G401 (cell line): ENCODE results near the gene CCDC141. TPM values are rescaled to one million over a fixed set of nuclear protein-coding genes. Genes with fewer than 3 reads are reported as not detected.
"Not testable (repeated sequence)": the region's sequence is repeated elsewhere in the genome, so short reads cannot be mapped to it uniquely, and the experiment has no call there.

Experiments
- DNase-seq: peaks from one replicate; pipeline ENCODE4 v3.0.0-alpha.2; 2015; ENCODE audit warnings: low spot score
- in situ Hi-C: cut with HindIII; loops from 2 replicates; pipeline ENCODE4 v1.10.0; 2016; ENCODE audit warnings: low sequenced_read_pairs, mixed read lengths
- total RNA-seq: library from RNA; depleted of rRNA; stranded (reverse); fragments of >200 nt; shearing (Covaris generic); gene quantifications from 2 replicates; pipeline ENCODE4 v1.2.3, GENCODE V29; 2014; rRNA removed

CCDC141 gene, protein sequence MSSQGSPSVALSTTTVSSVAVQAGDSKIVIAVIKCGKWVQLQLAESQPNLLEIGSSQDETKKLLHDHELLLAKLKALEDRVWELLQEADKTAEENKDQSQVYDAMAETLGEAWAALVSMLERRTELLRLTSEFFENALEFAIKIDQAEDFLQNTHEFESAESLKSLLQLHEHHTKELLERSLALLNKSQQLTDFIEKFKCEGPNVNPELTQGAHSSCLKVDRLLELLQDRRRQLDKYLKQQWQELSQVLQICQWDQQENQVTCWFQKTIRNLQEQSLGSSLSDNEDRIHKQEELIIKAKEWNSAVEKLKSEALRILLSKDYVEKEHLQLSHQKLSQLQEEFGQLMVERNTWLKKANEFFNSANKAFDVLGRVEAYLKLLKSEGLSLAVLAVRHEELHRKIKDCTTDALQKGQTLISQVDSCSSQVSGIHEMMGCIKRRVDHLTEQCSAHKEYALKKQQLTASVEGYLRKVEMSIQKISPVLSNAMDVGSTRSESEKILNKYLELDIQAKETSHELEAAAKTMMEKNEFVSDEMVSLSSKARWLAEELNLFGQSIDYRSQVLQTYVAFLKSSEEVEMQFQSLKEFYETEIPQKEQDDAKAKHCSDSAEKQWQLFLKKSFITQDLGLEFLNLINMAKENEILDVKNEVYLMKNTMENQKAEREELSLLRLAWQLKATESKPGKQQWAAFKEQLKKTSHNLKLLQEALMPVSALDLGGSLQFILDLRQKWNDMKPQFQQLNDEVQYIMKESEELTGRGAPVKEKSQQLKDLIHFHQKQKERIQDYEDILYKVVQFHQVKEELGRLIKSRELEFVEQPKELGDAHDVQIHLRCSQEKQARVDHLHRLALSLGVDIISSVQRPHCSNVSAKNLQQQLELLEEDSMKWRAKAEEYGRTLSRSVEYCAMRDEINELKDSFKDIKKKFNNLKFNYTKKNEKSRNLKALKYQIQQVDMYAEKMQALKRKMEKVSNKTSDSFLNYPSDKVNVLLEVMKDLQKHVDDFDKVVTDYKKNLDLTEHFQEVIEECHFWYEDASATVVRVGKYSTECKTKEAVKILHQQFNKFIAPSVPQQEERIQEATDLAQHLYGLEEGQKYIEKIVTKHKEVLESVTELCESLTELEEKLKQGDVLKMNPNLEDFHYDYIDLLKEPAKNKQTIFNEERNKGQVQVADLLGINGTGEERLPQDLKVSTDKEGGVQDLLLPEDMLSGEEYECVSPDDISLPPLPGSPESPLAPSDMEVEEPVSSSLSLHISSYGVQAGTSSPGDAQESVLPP (N-terminal part only)
- total RNA-seq = 0.20 and 1.2 TPM in 2 replicates

DNA sequence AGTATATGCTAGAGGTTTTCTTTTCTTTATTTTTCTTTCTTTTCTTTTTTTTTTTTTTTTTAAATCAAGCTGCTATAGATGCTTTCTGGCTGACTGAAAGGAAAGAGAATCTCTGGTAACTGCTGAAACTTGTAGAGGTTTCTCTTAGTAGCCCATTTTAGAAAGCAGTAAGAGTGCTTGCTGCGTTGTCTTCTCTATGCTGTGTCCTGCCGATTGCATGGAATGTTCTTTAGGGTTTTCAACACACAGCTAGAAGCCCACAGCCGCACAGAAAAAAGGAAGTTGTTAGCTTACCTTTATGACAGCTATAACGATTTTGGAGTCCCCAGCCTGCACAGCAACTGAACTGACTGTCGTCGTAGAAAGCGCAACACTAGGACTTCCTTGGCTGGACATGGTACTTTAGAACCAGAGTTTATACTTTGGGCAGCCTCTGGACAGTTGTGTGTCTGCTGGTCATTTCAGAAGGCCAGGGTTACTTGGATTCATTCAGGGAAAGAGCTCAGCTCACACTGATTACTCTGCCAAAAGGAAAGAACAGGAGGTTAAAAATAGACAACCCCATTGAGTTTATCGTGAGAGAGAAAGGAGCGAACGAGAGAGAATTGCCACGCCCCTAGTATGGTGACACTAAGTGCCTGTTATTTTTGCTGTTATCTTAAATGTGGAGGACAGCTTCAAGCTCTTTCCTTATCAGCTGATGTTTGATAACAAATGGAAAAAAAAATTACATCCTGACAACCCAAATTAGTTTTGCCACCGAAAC is at the start of gene CCDC141:
Gene CCDC141 (minus strand): TSS at position 592 of the 766 bp plus-strand sequence. CDS start 196 bp downstream, at position 396.
- in situ Hi-C loops = no loop called here
- DNase-seq = no peak

DNA sequence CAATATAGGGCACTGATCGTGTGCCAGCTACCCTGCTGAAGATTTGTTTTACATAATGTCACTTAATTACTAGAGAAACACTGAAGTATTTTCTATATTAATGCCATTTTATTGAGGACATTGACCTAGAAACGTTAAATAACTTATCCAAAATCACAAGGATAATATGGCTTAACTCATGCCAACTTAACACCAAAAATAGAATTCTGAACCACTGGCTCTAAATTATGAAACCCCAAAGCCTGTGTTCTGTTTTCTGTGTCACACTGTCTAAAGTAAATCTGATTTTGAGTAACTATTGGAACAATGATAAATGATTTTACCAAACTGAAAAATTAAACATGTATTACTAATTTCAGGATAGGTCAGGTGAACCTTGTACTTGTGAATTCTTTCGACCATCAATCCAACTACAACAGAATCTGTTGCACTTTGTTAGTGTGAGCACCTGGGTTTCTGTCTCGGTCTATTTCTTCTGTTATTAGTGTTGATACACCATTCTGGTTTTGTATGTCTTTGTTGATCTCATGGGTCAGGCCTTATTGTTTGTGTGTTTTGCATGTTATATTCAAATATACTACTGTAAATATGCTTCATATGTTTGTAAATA is 48.2 kb upstream of the CCDC141 start:
- in situ Hi-C loops = no loop called here
- DNase-seq = no peak

DNA sequence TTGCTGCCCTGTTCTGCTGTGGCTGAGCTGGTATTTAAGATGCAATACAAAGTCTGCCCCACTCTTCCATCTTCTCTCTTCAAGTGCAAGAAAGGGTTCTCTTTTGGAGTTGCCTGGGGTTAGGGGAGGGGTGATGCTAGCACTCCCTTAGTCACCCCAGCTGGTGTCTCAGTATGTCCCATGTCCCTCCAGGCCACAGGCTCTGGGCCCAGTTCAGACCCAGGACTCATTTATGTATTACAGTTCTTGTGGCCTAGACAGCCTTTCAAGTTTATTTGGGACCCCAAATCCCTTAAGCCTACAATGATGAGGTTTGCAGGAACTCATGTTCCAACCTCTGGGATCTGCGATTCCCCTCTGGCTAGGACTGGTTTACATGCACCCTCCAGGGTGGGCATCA is 47.2 kb upstream of the CCDC141 start:
- in situ Hi-C loops = no loop called here
- no peak for DNase-seq

DNA sequence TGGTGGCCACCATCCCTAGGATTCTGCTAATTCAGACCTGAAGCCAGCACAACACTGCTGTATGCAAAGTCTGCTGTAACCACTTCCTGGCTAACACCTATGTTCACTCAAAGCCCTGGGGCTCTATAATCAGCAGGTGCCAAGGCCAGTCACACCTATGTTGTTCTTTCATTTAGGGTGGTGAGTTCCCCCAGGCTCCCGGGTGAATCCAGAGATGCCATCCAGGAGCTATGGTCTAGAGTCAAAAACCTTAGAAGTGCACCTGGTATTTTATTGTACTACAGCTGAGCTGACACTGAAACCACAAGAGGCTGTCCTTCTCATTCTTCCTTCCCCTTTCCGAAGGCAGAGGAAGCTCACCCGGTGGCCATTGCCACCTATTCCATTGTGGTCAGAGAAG is 46.2 kb upstream of the CCDC141 start:
- in situ Hi-C loops = no loop called here

DNA sequence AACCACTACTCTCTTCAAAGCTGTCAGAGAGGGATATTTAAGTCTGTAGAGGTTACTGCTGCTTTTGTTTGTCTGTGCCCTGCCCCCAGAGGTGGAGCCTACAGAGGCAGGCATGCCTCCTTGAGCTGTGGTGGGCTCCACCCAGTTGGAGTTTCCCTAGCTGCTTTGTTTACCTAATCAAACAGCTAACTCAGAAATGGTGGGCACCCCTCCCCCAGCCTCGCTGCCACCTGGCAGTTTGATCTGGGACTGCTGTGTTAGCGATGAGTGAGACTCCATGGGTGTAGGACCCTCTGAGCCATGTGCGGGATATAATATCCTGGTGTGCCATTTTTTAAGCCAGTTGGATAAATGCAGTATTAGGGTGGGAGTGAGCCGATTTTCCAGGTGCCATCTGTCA is 43.0 kb upstream of the CCDC141 start:
- in situ Hi-C loops, DNase-seq: not testable (repeated sequence)

More for the DNA sequence above, 46.2 kb upstream of the CCDC141 start:
- no peak for DNase-seq

DNA sequence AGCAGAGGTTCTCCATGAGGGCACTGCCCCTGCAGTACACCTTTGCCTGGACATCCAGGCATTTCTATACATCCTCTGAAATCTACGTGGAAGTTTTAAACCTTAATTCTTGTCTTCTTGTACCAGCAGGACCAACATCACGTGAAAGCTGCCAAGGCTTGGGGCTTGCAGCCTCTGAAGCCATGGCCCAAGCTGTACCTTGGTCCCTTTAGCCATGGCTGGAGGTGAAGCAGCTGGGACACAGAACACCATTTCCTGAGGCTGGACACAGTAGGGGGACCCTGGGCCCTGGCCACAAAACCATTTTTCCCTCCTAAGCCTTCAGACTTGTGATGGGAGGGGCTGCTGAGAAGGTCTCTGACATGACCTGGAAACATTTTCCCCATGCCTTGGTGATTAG is 32.8 kb upstream of the CCDC141 start:
- no peak for DNase-seq
- in situ Hi-C loops = no loop called here

DNA sequence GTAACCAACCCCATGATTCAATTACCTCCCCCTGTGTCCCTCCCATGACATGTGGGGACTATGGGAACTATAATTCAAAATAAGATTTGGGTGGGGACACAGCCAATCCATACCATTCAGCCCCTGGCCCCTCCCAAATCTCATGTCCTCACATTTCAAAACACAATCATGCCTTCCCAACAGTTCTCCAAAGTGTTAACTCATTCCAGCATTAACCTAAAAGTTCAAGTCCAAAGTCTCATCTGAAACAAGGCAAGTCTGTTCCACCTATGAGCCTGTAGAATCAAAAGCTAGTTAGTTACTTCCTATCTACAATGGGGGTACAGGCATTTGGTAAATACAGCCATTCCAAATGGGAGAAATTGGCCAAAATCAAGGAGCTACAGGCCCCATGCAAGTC is 32.0 kb upstream of the CCDC141 start:
- in situ Hi-C loops = no loop called here
- DNase-seq = no peak

DNA sequence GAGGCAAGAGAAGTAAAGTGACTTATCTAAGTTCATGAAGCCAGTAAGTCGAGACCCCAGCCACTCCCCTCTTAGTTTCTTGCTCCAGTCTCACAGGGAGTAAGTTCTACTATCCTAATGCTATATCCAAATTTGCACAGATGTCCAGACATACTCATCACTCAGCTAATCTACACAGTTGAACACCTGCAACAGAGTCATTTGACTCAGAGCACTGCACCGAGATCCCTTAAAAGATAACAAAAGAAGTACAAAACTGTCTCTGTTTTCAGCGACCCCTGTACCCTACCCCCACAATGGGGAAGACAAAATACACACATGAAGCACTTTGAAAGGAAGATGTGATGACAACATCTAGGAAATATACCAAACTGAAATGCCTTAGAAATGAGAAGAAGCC is 22.6 kb upstream of the CCDC141 start:
- DNase-seq = no peak
- in situ Hi-C loops = no loop called here

DNA sequence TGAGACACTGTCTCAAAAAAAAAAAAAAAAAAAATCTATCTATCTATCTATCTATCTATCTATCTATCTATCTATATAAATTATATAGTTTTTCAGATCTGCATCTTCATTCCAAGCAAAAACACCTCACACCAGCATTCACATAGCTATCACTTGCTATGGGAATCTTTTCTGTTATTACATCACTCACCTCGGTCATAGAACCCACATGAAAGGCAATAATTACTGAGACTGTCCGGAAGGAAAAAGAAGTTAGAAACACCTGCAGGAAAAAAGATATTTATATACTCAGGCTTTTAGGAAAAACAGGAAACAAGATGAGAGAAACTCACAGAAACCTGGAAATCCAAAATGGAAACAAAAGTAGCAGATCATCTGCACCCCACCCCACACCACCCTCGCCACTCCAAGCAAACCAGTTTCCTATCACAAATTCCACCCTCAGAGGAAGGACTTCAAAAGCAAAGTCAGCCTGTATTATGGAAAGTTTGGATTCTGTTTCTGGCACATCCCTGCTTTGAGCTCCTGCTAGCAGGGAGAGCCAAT is 21.9 kb upstream of the CCDC141 start:
- in situ Hi-C loops = no loop called here
- no peak for DNase-seq

DNA sequence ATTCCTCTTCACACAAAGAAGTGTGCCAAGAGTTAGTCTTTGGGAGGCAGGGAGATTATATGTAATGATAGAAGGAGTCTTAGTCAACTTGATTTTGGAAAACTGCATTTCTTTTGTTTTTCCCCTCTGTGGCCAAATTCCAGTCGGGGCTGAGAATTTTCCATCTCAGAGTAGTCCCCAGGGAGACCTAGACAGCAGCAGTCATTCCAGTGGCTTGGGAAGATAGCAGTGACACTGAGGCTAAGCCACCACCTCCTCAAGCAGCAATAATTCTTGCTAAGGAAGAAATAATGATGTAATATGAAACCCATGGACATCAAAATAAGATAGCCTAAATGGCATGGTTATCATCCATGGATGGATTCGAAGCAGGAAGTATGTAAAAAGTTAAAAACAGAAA is 21.0 kb upstream of the CCDC141 start:
- in situ Hi-C loops = no loop called here
- no peak for DNase-seq

DNA sequence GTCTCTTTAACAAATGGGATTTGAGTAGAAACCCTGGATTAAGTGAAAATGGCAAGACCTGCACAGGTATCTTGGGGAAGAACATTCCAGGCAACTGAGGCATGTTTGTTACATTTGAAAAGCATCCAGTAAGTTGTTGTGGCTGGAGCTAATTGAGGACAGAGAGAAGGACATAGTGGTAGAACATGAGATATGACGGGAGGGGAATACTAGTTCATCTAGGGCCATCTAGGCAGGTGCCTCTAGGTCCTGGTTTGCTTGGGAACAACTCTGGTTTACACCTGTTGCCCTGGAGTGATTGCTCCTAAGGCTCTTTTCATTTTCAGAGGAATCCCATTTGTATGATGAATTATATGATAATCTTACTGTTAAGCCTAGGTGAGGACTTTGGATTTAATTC is 19.7 kb upstream of the CCDC141 start:
- in situ Hi-C loops = no loop called here
- DNase-seq = no peak

DNA sequence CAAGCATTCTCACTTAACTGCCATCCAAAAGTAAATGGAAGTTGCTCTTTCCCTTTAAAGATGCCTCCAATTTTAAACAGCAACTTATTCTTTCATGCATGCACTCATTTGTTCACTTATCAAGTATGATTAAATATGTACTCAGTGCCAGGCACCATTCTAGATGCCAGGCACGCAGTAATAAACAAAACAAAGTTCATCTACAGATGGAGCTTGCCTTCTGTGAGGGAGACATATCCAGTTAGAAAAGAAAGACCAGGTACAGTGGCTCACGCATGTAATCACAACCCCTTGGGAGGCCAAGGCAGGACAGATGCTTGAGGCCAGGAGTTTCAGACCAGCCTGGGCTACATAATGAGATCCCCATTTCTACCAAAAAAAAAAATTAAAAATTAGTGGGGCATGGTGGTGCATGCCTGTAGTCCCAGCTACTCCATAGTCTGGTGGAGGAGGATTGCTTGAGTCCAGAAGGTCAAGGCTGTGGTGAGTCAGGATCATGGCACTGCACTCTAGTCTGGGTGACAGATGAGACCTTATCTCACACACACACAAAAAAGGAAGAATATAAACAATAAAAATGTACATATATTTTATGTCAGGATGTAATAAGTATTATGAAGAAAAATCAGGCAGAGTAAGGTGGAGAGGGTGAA is 19.2 kb upstream of the CCDC141 start:
- in situ Hi-C loops = no loop called here
- DNase-seq = no peak

DNA sequence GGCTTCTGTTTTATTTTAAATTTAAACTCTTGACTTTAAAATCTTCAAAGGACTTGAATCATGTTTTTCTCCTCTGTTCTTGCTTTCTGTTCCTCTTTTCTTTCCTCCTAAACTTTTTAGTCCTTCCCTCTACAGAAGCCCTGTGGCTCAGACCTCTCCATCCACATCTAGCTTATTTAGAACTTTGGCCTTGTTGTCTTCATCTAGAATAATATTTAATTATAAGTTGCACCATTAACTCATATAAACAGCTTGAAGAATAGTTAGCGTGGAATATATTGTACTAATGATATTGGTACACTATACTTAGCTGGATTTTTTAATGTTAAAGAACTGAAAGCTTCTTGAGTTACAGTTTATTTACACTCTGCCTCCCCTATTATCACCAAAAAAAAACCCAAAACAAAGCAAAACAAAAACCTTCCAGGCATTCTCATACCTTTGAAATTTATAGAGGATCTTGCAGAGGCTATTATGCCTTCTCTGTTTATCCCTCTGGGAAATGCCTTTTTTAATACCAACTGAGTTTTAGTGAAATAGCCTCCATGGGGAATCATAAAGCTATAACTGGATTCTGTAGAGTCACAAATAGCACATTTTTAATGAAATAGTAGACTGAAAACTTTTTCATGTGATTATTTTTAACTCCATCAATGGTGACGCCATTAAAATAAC is 9.2 kb upstream of the CCDC141 start:
- DNase-seq = no peak
- in situ Hi-C loops = no loop called here

DNA sequence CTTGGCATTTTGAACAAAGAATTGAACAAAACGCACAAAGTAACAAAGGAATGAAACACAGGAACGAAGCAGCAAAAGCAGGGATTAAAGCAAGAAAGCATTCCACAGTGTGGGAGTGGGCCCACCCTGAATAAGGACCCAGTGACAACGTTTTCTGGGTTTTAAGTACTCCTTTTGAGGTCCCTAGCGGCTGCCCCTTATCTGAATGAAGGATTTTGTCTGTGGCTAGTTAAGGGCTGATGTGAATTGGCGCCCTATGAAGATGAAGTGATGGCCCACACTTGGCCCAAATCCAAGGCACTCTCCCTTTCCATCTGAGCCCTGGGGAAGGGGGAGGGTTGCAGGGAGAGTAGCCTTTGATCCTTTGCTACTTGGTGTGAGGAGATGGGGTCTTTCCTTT is 7.8 kb upstream of the CCDC141 start:
- in situ Hi-C loops = no loop called here
- no peak for DNase-seq

DNA sequence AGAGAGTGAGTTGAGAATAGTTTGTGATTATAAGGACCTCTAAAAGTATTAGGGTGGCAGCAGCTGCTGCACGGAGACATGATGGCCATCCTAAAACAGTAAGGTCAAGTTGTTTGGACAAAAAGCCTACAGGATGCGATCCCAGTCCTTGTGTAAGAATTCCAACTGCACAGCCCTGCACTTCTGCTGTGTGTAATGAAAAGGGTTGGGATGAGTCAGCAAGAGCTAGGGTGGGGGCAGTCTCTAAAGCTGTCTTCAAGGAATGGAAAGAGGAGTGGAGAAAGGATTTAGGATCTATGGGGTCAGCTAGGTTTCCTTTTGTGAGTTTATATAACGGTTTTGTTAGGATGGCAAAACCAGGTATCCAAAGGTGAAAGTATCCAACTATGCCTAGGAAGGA is 3.6 kb upstream of the CCDC141 start:
- DNase-seq, in situ Hi-C loops: not testable (repeated sequence)

DNA sequence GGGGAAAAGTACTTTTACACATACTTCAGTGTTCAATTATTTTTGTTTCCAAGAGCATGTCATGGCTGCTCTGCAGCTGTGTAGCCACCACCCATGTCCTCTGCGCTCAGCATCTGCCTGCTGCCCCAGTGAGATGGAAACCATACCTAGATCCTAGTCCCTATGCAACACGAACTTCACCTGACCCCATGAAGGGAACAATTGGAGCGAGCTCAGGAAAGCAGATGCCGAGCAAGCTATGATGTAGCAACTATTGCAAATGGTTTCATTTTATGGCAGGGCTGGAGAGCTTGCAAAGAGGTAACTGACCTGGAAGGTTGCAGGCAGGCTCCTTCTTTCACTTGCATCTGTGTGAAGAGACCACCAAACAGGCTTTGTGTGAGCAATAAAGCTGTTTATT is 1.3 kb upstream of the CCDC141 start:
- in situ Hi-C loops = no loop called here
- DNase-seq = no peak

DNA sequence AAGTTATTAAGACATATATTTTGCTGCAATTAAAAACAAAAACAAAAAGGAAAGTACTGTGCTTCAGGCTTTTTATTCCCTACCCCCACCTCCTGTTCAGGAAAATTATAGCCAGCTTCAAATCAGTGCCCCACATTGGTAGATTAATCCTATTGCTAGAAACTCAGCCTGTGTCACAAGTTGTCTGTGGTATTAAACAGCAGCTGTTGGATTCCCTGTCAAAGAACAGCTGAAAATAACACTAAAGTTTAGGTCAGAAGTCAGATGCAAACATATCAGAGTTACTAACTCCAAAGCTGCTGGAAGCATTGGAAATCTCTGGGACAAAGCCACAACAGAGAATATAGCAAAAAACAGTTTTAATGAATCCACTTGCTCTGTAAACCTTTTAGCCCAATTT is 818 bp upstream of the CCDC141 start:
- DNase-seq = no peak
- in situ Hi-C loops = no loop called here
